ENCODE data around the gene PLEKHM2.
A peak's percentile ranks its signal among the peaks of the same experiment; 100 is the strongest.

Gene PLEKHM2

DNA sequence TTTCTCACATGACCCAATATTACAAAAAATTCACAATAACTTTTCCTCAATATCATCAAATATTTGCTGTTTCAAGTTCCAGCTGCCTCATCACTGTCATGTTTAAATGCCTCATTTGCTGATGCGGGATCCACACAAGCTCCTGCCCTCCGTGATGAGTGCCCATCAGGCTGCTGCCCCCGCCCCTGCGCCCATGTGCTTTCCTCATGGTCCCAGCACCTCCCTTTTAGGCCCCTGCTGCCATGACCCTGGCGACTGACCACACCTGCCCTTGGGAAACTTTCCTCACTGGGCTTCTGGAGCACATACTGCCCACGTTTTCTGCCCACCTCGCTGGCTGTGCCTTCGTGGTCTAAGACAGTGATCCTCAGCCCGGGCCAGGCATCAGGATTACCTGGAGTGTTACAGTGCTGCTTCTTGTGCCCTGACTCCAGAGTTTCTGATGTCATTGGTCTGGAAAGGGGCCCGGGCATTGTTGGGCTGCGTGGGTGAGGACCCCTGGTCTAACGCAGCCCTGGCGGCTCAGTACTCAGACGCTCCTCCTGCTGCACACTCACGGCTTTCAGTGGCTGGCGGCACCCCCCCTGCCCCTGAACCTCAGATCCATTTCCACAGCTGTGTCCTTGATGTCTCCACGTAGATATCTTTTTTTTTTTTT is 20.5 kb downstream of the PLEKHM2 start:
- no peak for DNase-seq

DNA sequence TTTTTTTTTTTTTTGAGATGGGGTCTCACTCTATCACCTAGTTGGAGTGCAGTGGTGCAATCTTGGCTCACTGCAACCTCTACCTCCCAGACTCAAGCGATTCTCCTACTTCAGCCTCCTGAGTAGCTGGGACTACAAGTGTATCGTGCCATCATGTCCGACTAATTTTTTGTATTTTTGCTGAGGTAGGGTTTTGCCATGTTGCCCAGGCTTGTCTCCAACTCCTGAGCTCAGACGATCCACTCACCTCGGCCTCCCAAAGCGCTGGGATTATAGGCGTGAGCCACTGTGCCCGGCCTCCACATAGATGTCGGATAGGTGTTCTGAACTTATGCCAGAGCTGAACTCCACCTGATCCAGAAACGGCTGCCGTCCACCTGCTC is 21.1 kb downstream of the PLEKHM2 start:
- no peak for DNase-seq

DNA sequence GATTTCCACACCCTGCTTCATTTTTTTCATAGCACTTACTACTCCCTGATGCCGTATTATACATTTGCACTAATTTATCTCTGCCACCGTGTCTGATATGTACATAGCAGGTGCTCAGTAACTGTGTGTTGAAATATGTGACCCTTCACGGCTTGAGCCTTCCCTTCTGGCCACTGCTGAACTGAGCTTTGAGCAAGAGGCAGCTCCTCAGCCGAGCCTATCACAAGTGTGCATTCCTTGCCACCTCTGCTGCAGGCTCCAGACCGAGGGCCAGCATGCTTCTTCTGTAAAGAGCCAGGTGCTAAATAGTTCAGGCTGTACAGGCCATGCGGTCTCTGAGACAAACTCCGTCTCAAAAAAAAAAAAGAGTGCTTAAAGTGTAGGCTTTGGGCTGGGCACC is 22.6 kb downstream of the PLEKHM2 start:
- DNase-seq = no peak

DNA sequence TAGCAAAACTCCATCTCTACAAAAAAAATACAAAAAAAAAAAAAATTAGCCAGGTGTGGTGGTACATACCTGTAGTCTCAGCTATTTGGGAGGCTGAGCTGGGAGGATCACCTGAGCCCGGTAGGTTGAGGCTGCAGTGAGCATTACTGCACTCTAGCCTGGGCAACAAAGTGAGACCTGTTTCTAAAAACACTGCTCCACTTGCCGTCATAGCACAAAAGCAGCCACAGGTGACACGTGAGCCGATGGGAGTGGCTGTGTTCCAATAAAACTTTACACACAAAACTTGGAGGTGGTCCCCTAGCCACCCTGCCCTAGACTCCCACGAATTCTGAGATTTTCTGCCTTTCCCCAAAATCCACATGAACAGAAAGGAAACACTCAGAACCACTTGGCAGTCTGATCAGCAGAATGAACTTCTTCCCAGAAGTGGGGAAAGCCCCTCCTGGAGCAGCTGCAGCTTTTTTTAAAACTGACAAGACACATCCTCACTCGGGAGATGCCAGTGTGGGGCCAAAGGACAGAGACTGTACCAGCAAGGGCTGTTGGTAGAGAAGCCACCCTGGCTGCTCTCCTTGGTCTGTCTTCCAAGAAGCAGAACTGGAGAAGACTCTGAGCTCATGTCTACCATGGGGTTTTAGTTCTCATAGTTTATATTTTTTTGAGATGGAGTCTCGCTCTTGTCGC is 23.3 kb downstream of the PLEKHM2 start:
- DNase-seq = no peak

DNA sequence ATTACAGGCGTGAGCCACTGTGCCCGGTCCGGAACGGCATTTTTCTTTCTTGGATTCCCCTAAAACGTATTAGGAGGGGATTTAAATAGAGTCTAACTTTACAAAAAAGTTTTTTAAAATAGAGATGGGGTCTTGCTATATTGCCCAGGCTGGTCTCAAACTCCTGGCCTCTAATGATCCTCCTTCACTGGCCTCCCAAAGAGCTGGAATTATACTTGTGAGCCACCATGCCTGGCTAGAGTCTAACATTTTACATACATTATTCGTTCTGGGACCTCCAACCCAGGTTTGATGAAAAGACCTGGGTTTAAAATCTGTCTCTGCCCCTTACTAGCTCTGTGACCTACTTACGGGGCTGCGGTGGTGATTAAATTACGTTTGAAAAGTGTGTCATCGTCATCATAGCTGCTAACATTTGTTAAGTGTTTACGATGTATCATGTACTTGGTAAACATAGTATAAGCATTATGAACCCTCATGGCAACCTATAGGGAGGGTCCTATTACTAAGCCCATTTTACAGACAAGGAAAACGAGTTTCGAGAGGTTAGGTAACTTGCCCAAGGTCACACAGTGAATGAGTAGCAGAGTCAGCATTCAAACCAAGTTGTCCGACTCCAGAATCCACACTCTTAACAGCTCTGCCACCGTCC is 24.5 kb downstream of the PLEKHM2 start:
- no peak for DNase-seq

DNA sequence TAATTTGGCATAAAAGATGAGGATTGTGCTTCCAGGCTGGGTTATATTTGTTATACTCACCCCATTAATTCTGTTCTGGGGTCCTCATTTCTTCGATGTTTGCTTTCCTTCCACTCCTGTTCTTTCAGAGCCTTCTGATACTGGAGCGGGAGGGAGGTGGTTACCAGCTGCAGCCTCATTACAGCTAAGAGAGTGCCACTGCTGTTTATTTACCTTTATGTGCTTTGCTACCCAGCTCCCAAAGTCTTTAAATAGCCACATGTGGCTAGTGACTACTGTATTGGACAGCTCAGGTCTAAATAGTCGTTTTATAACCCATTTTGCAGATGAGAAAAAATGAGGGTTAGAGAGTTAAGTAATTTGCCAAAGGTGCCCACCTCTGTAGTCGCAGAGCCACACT is 25.1 kb downstream of the PLEKHM2 start:
- DNase-seq = no peak

DNA sequence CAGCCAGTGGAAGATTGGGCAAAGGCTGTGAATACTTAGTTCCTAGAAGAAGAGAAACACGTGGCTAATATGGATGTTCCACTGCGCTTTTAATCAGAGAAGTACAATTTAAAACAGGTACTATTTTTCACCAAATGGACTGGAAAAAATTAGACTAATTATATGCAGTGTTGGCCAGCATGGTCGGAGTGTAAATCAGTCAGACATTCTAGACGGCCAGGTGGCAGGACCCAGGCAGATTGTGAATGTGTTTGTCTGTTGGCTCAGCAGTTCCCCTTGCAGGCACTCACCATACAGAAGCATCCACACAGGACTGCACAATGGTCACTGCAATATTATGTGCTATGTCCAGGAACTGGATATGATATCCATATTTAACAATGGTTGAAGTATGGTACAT is 28.0 kb downstream of the PLEKHM2 start:
- no peak for DNase-seq

DNA sequence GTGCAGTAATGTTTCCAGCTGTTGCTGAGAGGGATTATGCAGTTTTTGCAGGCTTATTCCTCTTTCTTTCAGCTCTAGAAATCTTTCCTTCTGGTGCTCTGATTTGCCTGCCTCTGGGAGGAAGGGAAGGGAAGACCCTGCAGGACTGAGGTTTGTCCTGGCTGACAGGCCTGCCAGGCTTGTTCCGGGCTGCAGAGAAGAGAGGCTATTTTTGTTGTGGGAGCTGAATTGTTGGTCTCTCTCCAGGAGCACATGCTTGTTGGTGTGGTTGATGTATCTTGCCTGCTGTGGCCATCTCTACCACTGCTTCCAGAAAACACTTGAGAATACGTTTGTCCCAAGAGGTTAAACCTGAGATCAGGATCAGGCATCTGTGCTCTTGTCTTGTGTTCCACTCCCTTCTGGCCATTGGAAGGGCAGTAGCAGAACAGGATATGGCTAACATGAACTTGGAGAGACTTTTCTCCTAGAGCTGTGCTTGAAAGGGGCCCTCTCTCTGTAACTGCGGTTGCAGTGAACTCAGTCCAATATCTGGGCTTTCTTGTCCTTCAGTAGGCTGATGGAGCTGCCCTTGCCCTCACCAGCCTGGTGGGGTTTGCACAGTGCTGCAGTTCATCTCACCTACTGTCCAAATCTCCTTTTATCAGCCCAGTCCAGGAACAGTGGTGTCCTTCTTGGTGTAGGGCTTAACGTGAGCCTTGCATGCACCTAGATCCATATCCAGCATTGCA is 30.5 kb downstream of the PLEKHM2 start:
- no peak for DNase-seq

DNA sequence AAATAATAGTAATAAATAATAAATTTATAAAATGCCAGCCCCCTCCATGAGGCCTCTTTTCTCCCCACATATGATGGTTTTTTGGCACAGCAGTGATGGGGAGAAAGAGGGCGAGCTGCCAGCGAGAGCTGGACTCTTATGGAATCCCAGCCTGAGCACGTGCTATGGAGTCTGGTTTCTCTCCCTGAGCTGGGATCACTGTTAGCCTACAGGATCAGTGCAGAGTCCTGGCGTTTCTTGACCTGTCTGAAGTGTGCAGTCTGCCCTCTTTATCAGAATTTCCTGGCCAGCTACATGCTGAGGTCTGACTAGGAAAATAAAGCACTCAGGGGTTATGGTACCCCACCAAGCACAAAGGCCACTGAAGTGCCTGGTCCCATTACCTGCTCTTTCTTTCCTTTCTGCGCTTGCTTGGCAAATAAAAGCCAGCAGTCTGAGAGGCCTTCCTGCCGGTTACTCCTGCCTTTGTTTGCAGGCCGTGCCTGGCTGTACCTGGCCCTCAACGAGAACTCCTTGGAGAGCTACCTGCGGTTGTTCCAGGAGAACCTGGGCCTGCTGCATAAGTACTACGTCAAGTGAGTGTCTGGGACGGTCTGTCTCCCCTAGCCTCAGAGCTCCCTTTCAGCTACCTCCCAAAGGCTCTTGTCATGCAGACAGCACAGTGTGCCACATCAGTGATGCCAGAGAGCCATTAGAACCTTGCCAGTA is 33.5 kb downstream of the PLEKHM2 start:
- DNase-seq = no peak

DNA sequence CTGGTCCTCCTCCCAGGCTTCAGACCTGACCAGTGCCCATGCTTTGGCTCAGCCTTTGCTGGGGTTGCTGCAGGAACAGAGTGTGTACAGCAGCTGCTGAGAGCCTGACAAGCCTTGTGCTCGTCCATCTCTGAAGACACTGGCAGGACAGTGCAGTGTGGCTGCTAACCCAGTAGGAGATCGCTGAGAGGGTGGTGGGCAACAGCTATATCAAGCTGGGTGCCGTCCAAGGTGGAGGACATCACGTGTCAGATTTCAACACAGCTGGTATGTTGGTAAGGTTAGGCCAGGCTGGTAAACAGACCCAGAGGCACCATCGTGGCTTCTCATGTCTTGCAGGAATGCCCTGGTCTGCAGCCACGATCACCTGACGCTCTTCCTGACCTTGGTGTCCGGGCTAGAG is 34.1 kb downstream of the PLEKHM2 start:
- DNase-seq = no peak

DNA sequence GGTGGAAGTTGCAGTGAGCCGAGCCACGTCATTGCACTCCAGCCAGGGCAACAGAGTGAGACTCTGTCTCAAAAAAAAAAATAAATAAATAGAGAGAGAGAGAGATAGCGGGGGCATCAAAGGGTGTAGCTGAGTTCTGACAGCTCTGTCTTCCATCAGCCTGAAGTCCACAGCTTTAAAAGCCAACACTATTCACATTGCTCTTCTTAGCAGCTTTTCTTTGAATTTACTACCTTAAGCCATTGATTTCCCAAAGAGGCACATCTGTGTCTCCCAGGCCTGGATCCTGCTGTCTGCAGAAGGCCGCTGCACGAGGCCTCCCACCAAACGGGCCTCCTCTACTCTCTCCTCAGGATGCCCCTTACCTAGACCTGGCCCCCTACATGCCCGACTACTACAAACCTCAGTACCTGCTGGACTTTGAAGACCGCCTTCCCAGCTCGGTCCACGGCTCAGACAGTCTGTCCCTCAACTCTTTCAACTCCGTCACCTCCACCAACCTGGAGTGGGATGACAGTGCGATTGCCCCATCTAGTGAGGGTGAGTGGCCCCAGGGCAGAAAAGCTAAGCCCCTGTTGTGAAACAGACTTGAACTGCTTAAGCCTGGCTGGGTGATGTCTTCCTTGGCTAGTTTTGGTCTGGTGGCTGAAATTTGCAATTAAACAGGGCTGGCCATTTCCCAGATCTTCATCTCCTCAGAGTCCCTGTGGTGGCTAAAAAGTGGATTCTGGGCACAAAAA is 35.4 kb downstream of the PLEKHM2 start:
- DNase-seq = no peak

DNA sequence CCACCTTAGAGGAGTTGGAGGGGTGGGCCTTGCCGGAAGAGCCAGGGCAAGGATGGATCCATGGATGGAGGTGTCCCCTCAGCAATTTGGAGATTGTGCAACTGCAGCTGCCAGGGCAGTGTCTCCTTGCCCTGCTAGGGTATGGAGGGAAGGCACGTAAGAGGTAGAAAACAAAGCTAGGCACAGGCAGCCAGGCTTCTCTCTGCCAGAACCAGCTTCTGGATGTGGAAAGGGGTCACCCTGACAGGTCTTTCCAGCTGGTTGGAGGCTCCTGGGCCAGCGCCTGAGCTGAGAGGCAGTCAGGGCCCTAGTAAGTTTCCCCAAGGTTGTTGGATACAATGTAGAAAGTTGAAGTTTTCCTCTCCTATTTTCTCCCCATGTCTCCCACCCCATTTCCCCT is 36.7 kb downstream of the PLEKHM2 start:
- DNase-seq = no peak

DNA sequence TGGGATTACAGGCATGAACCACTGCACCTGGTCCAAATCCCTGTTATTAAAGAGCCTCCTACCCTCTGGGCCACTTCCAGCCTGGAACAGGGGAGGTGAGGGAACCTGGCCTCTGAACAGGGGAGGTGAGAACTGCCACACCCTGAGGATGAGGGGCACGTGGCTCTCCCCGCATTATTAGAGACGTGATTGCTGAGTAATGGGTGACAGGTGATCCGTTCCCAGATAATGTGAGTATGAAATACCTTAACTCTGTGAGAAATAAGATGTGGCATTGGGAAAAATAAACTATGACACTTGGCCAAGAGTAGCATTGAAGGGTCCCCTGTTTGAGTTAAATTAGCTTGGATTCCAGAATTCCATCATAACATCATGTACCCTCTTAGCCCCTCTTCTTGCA is 38.3 kb downstream of the PLEKHM2 start:
- no peak for DNase-seq

DNA sequence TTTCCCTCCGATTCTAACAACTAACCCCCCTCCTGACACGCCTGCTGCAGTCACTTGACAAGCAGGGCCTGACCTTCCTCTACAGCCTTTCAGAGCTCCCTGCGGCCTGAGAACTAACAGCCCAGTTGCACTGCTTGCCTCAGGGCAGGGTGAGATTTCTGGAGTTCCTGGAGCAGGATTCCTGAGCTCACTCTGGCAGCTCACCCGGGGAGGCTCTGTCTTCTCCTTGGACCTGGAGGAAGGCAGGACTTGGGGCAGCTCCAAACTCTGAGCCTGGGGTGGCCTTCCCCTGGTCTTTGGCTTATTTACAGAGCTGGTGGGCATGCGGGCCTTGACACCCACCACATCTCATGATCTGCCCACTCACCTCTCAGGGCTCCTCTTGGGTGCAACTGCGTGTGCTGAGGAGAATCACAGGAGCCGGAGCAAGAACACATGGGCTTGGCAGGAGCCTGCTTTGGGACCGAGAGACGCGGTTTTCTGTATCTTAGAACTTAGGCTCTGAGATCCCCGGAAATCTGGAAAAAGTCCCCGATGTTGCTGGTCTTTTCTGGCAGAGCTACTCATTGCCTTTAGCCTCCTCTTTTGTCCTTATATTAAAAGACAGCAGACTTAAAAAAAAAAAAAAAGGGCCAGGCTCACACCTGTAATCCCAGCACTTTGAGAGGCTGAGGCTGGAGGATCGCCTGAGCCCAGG is 38.9 kb downstream of the PLEKHM2 start:
- DNase-seq = no peak

DNA sequence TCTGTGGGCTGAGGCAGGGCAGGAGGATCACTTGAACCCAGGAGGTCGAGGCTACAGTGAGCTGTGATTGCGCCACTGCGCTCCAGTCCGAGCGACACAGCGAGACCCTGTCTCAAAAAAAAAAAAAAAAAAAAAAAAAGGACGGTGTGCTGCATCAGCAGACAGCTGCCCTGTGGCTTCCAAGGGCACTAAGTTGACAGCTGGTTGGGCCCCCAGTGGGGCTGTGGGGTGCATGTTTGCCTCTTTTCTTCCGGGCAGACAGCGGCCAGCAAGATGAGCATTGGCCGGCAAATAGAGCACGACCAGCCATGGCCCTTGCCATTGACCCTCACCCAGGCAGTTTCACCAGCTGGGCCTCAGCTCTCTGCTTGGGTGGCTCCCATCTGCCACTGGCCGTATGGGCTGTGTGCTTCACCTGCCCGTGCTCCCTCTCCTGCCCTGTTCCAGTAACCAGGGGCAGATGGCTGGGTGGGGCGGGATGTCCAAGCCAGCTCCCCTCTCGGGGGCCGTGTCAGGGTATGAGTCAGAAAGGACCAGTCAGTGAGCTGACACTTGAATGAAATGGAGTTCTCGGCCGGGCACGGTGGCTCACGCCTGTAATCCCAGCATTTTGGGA is 39.6 kb downstream of the PLEKHM2 start:
- peak; percentile 26 for DNase-seq

DNA sequence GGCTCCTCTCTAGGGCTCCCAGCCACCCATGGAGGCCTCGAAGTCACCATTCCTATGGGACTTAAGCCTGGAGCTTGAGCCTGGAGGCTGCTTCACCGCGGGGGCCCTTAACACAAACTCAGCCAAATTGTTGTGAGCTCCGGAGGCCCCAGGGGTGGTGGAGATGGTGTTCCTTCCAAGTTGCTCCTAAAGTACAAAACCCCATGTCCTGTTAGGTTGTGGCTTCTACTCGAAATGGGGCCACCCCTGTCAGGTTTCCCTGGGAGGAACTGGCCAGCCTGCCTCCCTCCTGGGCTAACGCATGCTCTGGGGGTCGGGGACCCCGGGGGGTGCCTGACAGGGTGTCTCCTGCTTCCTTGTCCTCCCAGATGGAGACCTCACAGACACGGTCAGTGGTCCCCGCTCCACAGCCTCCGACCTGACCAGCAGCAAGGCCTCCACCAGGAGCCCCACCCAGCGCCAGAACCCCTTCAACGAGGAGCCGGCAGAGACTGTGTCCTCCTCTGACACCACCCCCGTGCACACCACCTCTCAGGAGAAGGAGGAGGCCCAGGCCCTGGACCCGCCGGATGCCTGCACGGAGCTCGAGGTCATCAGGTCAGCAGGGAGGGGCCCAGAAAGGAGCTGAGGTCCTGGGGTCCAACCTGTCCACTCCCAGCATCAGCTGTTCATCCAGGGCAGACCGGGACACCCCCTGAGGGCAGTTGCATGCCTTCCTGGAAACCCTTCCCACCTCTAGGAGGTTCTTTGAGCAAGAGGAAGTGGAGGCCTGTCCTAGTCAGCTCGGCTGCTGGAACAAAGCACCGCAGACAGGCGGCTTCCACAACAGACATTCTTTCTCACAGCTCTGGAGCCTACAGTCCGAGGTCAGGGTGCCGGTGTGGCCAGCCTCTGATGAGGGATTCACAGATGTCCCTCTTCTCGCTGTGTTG is 41.1 kb downstream of the PLEKHM2 start:
- no peak for DNase-seq

DNA sequence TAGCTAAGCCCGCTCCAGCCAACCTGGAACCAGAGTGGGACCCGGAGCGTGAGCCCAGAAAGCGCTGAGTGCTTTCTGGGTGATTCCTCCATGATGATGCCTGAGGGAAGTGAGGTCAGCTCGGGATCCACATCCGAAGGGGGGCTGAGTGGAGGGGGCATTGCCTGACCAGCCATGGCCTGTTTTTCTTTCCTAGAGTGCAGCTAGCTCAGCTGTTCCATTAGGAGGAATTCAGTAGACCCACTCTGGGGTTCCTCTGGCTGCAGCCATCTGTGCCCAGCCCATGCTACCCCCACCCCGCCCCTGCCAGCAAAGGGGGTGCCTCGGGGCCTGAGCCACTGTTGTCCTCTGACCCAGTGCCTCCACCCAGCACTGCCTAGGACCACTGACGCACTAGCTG is 42.4 kb downstream of the PLEKHM2 start:
- no peak for DNase-seq

DNA sequence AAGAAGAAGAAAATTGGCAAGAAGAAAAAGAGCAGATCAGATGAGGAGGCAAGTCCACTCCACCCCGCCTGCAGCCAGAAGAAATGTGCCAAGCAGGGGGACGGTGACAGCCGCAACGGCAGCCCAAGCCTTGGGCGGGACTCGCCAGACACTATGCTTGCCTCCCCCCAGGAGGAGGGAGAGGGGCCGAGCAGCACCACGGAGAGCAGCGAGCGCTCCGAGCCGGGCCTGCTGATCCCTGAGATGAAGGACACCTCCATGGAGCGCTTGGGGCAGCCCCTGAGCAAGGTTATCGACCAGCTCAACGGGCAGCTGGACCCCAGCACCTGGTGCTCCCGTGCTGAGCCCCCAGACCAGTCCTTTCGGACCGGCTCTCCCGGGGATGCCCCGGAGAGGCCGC is 42.9 kb downstream of the PLEKHM2 start:
- no peak for DNase-seq

DNA sequence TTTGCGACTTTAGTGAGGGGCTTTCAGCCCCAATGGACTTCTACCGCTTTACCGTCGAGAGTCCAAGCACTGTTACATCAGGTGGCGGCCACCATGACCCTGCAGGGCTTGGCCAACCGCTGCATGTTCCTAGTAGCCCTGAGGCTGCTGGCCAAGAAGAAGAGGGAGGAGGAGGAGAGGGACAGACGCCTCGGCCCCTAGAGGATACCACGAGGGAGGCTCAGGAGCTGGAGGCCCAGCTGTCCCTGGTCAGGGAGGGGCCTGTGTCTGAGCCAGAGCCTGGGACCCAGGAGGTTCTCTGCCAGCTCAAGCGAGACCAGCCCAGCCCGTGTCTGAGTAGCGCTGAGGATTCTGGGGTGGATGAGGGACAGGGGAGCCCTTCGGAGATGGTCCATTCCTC is 43.3 kb downstream of the PLEKHM2 start:
- DNase-seq = no peak

DNA sequence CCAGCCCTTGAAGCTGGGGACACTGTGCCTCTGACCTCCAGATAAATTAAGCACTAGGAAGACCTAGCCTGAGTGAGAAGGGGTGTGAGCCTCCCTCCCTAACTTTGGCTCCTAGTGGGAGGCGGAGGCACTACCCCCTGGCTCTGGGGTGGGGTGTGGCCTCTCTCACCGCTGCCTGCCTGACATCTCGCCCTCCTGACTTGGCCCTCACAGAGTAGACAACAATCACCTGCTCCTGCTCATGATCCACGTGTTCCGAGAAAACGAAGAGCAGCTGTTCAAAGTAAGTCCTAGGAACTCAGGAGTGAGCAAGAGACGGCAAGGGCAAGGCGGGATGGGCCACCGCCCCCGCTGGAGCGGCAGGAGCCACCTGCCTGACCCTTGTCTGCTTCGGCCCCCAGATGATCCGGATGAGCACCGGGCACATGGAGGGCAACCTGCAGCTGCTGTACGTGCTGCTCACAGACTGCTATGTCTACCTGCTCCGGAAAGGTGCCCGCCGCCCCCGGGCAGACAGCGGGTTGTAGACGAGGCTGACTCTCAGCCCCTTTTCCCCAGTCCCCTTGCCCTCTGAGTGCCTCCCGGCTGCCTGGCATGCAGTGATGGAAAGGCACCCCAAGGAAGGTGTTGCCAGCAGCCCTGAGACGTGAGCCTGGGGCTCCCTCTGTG is 43.9 kb downstream of the PLEKHM2 start:
- DNase-seq = no peak
